HG02571 (cell line): ENCODE results near the gene SPRR3.

Source experiments
- ATAC-seq: cut with Tn5 transposase; IDR thresholded peaks from one replicate; pipeline ENCODE4 v1.9.1; 2021; ENCODE audit warnings: mild to moderate bottlenecking, moderate library complexity; ENCODE audit not compliant: unreplicated experiment

Gene SPRR3, protein sequence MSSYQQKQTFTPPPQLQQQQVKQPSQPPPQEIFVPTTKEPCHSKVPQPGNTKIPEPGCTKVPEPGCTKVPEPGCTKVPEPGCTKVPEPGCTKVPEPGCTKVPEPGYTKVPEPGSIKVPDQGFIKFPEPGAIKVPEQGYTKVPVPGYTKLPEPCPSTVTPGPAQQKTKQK

DNA sequence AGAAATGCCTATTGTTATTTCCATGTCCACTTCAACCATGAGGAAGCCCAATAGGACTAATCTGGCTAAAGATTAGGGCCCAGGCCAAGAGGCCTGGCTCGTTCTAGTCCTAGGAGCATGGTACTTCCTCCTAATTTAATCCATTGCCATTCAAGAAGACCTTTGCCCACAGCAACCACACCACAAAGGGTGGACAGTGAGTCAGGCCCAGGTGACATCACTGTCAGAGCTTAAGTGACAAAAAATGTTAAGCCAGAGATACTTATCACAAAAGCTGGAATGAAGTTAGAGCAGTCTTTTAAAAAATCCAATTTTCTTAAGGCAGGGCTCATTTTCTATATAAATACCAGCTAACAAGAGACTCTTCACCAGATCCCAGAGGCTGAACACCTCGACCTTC is at the start of gene SPRR3:
SPRR3 (plus strand) TSS at position 368 of the 400 bp plus-strand sequence. CDS start 1,272 bp downstream, outside the sequence.
- ATAC-seq: no peak

DNA sequence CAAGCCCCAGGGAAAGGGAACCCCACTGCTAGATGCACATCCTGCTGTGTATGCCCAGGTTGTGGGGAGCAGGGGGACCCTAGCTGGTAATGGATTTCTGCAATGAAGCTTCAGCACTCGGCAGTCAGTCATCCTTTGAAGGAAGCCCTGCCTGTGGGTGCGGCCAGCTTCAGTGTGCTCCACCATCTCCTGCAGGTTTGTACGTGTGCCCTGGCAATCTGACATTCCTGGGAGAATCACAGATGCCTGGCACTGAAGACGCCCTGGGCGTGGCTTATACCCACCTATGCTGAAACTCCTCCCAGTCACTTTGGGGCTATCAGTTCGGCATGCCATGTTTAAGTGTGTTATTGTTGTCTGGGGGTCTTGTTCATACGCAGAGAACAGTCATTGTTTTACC is 47.8 kb upstream of the SPRR3 start:
- no peak for ATAC-seq

DNA sequence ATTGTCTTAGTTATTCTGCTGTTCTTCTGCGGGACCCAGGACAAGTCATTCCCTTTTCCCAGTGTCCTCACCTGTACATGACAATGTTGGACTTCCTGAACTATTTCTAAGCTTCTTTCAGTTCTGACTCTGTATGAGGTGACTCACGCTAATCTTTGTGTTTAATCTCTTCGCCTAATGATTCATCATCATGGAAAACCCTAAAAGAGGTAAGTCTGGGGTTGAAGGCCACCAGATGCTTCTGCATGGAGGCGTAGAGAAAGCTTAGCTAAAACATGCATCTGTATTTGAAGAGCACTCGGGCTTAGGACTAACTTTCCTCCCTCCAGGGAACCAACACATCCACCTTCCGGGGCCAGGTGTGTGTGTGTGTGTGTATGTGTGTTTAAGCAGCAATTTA is 47.1 kb upstream of the SPRR3 start:
- no peak for ATAC-seq

DNA sequence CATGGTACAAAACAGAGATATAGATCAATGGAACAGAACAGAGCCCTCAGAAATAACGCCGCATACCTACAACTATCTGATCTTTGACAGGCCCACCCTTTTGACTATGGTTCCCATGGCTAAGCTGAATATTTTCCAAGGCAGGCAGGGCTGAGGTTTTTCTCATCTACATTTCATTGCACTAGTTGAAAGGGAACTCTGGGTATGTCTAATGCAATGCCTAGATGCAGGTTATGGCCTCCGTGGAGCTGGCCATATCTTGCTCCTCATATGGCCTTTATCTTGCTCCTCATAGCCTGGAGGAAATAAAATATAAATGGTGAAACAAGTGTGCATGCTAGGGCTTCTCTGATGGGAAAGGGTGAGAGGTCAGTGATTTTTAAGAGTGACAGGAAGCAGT is 44.0 kb upstream of the SPRR3 start:
- no peak for ATAC-seq

DNA sequence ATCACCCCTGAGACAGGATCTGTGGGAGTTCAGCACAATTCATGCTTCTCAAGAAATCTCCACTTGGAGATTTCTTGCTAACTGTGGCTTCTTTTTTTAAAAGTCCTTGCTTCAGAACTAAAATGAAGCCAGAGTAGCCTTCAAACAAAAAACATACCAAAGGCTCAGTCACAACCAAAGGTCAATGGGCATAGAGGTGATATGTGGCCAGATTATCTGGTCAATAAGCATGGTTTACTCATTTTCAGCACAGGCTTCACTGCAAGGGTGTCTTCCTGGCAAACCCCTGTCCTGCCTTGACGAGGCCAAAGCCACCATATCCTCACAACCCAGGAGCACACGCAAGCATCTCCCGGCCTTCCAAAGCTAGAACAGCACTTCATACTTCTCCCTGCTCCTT is 42.3 kb upstream of the SPRR3 start:
- ATAC-seq: no peak

DNA sequence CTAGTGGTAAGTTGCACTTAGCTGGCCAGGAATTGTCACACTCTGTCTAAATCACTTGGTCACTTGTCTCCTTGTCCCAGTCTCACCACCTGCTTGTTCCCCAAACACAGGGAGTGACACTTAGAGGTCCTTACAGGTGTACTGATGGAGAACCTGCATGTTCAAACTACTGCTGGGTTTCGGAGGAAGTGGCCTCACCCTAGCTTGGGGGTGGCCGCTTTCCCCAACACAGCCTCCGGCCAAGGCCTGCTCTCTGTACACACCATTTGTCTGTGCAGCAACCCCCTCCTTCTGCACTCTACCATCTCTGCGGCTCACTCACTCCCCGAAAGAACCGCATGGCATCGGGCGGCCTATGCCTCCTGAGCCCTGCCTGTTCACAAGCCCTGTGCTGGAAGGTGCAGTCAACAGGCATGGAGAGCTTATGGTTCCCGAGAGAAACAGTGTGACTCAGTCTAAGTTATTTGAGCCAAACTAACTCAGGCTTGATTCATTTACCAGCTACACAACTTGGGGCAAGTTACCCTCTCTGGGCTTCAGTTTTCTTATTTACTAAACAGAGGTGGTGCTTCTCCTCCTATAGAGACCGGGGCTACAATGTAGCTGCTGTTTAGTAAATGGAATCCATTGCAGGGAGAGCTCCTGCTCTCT is 41.6 kb upstream of the SPRR3 start:
- ATAC-seq: no peak

DNA sequence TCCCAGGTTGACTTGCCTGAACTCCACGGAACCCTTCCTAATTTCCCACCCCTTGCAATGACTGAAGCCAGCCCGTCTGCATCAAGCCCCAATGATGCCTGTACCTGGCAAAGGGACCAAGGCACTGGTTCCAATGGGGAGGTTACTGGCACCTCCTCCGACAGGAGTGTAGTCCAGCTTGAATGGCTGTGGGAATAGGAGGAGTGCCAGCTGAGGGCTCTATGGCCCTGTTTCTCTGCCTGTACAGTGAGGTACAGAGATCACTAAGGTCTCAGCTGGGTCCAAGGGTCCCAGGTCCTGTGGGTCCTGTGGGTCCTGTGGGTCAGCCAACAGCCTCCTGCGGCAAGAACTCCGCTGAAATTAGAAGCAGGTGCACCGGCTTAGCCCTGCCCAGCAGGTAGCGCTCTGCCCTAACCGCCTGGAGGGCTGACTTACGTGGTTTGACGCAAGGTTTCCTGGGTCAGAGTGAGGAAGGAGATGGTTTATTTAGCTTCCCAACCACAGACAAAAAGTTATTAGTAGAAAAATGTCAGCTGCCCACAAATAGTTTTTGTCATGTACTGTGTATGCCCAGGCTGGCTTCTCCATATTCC is 41.0 kb upstream of the SPRR3 start:
- no peak for ATAC-seq

DNA sequence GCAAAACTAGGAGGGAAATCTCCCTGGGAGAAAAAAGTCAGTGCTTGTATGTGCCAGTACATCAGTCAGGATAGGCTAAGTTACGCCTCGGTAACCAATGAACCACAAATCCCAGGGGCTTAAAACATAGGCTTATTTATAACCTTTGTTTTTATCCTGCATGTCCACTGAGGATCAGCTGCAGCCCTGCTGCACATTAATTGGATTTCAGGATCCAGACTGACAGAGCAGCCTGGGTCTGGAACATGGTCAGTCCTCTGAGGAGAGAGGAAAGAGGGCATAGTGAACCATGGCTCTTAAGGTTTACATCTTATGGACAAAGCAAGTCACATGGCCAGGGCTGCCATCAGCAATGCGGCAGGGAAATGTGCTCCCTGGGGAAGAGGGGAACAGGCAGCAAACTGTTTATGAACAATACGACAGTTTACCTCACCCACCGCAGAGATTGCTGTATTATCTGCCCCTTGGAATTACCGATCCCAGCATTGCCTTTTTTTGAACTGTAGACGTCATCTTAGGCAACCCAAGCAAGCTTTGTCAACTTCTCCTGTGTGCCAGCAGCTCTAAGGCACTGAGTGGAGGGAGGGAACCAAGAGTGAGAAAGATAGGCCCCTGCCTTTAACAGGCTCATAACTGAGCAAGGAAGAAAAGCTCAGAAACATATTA is 40.2 kb upstream of the SPRR3 start:
- ATAC-seq: no peak

DNA sequence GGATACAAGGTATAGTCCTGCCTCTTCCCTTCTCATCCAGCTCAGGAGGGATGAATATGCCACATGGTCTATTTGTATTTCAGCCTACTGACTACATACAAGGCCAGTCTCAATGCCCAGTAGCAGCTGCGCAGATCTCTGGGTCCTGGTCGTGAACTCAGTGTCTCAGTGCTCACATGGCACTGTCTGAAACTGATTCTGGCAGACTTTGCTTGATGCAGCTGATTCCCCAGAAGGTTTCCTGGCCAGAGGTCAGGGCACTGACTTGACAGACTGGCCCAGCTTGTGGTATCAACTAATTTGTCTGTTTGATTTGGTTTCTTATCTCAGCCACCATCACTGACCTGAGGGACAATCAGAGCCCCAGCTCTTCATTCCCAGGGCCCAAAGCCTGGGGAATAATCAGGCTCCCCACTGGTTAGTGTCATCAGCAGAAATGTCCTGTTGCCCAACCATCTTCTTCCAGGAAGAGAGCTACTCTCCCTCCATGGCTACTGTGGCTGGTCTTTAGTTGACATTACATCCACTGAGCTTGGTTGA is 38.6 kb upstream of the SPRR3 start:
- no peak for ATAC-seq

DNA sequence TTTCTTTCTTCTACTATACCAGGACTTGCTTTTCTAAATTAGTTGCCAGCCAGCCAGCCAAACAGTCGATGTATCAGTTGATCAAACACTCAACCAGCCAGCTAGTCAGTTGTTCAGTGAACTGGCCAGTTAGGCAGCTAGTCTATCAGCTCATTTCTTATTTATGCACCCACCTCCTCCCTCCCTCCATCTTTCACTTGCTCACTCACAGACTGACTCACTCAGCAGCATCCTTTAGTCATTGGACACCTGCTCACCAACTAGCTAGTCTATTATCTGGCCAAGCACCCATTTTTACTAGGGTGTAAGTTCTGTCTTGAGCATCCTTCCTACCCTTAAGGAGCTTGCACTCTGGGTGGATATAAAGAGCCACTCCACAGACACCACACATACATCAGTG is 37.0 kb upstream of the SPRR3 start:
- no peak for ATAC-seq

DNA sequence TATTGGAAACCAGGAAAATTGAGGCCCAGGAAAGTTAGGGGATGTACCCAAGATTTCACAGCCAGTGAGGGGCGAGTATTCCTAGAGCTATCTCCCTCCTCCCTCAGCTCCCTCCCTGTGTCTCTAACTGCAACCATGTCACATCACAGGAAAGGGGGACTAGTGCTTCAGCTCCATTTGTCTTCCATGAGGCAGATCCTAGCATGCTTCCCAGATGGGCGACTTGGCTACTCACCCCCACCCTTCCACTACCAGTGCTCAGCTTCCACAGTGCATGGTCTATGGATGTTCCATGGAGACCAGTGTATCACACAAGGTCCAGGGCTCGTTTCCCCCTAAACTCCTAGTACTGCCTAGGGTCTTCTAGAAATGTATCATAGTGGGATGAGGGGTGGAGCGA is 35.7 kb upstream of the SPRR3 start:
- no peak for ATAC-seq

DNA sequence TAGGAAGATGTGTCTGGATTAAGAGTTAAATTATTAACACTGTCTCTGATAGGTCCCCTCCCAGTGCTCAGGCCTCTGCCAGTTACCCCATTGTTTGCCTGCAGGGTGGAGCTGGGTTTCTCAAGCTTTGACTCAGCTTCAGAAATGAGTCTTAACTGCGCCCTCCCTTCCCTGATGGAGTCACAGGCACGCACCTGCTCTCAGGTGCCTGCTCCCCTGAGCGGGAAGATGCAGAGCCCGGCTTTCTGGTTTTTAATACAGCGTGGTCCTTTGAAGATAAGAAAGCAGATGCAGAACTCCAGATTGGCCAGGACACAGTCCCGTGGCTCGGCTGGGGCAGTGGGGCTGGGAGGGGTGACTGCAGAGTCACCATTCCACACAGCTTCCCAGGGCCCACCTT is 34.3 kb upstream of the SPRR3 start:
- ATAC-seq: no peak

DNA sequence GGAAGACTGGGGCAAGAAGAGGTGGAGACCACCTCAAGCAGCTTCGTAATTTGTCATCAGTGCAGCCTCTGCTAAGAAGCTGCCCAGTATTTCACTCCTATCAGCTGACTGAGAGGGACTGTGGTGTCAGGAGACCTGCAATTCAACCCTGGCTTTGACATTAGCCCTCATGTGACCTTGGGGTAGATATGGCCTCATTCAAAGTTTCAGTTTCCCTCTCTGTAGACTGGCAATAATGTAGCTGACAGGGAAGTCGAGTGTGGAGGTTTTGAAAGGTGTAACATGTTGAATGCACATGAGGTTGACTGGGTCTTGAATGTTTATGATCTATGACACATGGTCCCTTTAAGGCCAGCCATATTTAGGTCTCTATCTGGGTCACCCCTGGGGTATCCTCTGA is 33.3 kb upstream of the SPRR3 start:
- peak; percentile 78 for ATAC-seq

DNA sequence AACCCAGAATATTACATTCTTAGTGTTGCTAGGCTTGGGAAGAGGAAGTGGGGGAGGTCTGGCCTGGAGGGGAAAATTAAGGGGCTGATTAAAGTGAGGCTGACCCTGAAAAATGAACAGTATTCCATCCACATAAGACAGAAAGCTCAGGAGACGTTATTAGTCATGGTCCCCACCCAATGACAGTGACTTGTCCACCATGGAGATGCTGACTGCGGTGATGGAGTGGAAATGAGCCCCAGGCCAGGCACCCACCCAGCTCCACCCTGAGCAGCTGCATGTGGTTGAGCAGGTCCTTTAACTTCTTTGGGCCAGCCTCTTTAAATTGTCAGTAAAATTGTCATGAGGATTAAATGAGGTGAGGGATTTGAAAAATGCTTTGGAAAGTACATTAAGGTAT is 32.5 kb upstream of the SPRR3 start:
- no peak for ATAC-seq

DNA sequence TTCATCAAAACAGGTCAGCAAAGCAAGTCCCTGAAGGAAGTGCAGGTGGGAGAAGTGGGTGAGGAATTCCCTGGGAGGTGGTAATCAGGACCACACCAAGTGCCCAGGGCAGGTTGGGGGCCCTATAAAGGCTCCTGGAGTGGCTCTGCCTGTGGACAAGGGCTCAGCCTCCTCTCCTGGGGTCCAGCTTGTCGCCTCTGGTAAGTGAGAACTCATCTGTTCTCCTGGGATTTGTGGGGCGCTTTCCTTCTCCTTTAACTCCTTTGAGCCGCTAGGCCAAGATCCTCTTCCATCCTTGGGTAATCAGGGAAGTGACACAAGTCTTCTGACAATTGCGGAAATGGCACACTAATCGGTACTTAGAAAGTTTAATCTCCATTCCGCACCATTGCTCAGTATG is 31.1 kb upstream of the SPRR3 start, which contains the start of gene SPRR4:
SPRR4 (plus strand) TSS at position 154 of the 400 bp plus-strand sequence. CDS start 1,243 bp downstream, outside the sequence.
- no peak for ATAC-seq

DNA sequence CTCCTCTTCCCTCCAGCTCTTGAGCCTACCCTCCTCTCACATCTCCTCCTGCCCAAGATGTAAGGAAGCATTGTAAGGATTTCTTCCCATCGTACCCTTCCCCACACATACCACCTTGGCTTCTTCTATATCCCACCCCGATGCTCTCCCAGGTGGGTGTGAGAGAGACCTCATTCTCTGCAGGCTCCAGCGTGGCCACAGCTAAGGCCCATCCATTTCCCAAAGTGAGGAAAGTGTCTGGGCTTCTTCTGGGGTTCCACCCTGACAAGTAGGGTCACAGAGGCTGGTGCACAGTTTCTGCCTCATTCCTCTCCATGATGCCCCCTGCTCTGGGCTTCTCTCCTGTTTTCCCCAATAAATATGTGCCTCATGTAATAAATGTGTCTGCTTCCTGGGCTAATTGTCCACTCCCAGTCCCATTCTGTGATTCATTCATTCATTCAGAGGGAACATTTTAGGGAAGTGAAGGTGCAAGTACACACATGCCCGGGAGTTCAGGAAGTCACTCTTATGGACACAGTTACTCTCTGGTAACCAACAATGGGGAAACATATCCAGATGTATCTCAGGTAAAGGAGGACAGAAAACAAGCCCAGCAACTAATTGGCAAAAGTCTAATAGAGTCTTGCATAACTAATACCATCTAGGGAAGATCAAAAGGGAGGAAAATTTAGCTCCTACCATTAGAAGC is 29.2 kb upstream of the SPRR3 start:
- no peak for ATAC-seq

DNA sequence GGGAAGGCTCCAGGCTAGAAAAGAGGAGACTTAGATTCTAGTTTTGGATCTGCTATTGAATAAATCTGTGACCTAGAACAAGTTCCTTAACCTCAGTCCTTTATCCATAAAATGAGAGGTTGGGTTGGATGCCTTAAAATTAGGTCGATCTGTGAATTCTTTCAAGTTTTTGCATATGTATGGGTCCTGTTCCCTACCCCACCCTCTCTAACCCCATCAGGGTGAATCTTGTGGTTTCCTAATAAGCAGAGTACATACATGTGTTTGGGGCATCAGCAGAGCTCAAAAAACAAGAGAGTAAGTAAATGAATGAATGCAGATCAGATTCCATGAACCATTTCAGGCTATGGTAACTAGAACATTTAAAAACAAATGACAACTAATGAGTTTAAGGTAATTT is 24.9 kb upstream of the SPRR3 start:
- no peak for ATAC-seq

DNA sequence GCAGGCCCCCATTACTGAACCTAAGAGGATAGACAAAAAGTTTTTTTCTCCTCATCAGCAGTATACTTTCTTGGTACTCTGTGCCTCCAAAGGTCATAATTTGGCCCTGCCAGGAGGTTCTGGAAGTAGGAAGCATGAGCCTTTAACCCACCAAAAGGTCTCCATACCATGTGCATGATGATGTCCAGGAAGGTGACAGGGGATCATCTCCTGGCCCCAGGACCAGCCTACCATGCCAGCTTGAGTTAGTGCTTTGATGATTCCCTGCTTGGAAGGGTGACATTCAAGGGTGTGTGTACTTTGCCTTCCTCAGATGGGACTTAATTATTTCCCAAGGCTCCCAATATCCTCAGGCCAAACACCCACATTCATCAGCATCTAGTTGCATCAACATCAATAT is 23.9 kb upstream of the SPRR3 start:
- no peak for ATAC-seq

DNA sequence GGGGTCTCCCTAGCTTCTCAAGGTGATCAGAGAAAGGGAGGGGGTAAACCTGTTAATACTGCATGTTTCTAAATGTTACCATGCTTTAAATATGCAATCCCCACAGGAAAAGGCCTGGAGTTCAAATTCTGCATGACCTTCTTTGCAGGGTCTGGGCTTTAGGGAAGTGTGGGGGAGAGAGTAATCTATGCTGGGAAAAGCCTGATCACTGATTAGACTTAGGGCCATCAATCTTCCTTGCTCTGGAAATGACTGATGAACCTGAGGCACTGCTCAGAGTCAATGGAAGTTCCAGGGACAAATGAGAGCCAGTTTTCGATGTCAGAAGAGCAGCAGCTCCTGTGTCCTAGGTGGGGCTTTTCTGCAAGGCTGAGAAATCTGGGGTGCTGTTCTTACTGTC is 20.9 kb upstream of the SPRR3 start:
- no peak for ATAC-seq

DNA sequence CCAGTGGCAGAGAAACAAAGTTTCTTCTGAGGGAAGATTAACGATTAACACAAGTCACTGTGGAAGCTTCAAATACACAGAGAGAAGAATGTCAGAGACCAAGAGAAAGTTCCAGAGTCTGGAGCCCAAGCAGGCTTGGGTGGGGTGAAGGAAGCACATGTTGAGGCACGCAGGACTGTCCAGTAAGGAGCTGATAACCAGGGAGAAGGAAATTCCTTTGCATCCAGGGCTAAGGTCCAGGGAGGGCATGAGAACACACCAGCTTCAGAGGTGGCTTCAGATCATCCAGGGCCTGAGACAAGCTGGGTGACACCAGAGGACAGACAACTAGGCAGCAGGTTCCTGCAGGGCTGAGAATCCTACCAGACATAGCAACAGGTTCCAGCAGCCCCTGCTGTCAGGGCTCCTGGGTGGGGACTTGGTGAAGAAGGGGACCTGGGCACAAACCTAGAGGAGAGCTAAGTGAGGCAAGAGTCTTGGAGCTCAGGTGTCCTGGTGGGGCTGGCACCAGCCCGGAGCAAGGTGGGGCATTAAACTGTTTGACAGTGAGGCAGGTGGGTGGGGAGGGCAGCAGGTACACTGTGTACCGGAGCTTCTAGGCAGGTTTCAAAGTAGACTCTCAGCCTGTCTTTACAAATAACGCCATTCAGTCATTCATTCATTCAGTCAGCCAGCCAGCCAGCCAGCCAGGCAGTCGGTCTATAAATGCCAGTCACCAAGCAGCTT is 20.2 kb upstream of the SPRR3 start:
- no peak for ATAC-seq

DNA sequence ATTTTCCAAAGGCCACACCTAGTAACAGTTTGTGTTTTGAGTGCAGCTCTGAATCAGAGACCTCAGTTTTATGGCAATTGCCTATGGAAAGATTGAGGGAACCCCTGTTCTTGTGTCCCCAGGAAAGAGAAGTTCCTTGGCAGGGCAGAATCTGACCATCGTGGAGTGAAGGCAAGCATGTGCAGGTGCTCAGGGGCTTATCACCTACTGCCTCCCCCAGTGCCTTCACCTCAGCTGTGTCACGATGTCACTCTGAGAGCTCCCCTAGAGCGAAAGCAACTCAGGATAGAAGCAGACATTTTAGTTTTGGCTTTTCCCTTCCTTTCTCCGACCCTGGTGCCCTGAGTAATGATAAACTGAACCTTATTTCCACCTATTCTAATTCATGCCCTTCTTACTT is 19.5 kb upstream of the SPRR3 start:
- ATAC-seq: no peak
